Heart left ventricle (tissue), 16 donors: ENCODE data around the gene GBP4. TPM values are rescaled to one million over a fixed set of nuclear protein-coding genes. Genes with fewer than 3 reads are reported as not detected.

ENCODE experiments used
- ATAC-seq, 4 donors: fragments of 200-7000 bp; cut with Tn5 transposase; one replicate each; pipeline ENCODE4 v1.9.1; 2020 to 2022; ENCODE audit warnings: moderate library complexity in 4 of 4, mild to moderate bottlenecking in 3 of 4, moderate number of reproducible peaks in 1 of 4
- DNase-seq, 5 donors: peaks; one replicate each; pipeline ENCODE4 v3.0.0-alpha.2; 2020
- H3K27ac ChIP-seq, 12 donors: fragments of 200-600 bp; sonication (generic) in 4 of 12; one replicate each; pipeline versions ENCODE4 v1.5.0 to v1.8.0; 2016 to 2022; ENCODE audit warnings: mild to moderate bottlenecking in 2 of 12
- H3K27me3 ChIP-seq, 9 donors: fragments of 200-600 bp; sonication (generic) in 2 of 9; one replicate each; pipeline versions ENCODE4 v1.5.1 to v1.8.0; 2016 to 2022; ENCODE audit warnings: mild to moderate bottlenecking in 3 of 9
- H3K36me3 ChIP-seq, 9 donors: fragments of 200-600 bp; sonication (generic) in 2 of 9; one replicate each; pipeline versions ENCODE4 v1.5.0 to v1.8.0; 2018 to 2022; ENCODE audit warnings: mild to moderate bottlenecking in 2 of 9
- H3K4me1 ChIP-seq, 12 donors: fragments of 200-600 bp; sonication (generic) in 4 of 12; one replicate each; pipeline versions ENCODE4 v1.5.0 to v1.8.0; 2016 to 2022; ENCODE audit warnings: mild to moderate bottlenecking in 3 of 12
- H3K4me3 ChIP-seq, 12 donors: fragments of 200-600 bp; sonication (generic) in 4 of 12; one replicate each; pipeline versions ENCODE4 v1.5.0 to v1.8.0; 2017 to 2022; ENCODE audit warnings: mild to moderate bottlenecking in 9 of 12, moderate library complexity in 4 of 12
- H3K9me3 ChIP-seq, 12 donors: fragments of 200-600 bp; sonication (generic) in 4 of 12; one replicate each; pipeline versions ENCODE4 v1.5.0 to v1.8.0; 2016 to 2022; ENCODE audit warnings: mild to moderate bottlenecking in 1 of 12
- POLR2A ChIP-seq, 2 donors: fragments of 450-650 bp; IDR thresholded peaks; one replicate each; pipeline ENCODE4 v1.6.1; 2017; ENCODE audit warnings: antibody characterized with exemption in 2 of 2, mild to moderate bottlenecking in 2 of 2, moderate library complexity in 2 of 2
- WGBS, 4 donors: extraction: QIAGEN DNeasy Blood & Tissue Kit in 2 of 4; methylation state at CpG; one replicate each; pipeline versions ENCODE4 v1.1.5 to v1.1.7; 2013 to 2018; 5-methylcytosine and 5-hydroxymethylcytosine counted together
- intact Hi-C, 10 donors: fragments of 100-400 bp; cut with DNase I; formaldehyde crosslinking; loops; one replicate each; pipeline versions ENCODE4 v1.11.1 to v1.14.2; 2022
- polyA plus RNA-seq, 2 donors: library from polyadenylated mRNA; stranded (reverse); fragments of 200-250 nt; gene quantifications; one replicate each; pipeline ENCODE4 v1.2.3, GENCODE V29; 2013
- total RNA-seq, 9 donors: library from RNA; depleted of rRNA in 2 of 9; stranded (reverse); fragments of >200 nt in 2 of 9; fragmentation: NEBNext Ultra II Directional in 3 of 9; extraction: Animal tissue kit (Norgen Biotek cat#: 25700) in 3 of 9; gene quantifications; one replicate each; pipeline versions ENCODE4 v1.1.0 to v1.2.4, GENCODE V29; 2016 to 2023
- TF ChIP-seq, protein P1 (sequence below), 12 donors: fragments of 200-600 bp; sonication (generic) in 4 of 12; IDR thresholded peaks; one replicate each; pipeline versions ENCODE4 v1.5.0 to v1.8.0; 2018 to 2022; ENCODE audit warnings: antibody characterized with exemption in 12 of 12, mild to moderate bottlenecking in 5 of 12
- donor health status: ischemic (EF 13 %, LVEDD 7.1; RV severe dilation, severe dysfunction).
- donor health status: healthy with polysubstance abuse.
- donor health status: DM: no; HTN: yes; CAD: no.
- donor health status: DM: no; HTN: no; CAD: no.
- donor health status: ischemic (EF 25% LVEDD 6.9; RV normal size, moderate dysfunction).
- donor health status: ischemic (EF 25% LVEDD 5.7; RV mildly dilated, moderate dysfunction).
- donor health status: healthy.
- donor health status: DM: yes; HTN: yes; CAD: no.
- donor health status: ischemic (EF 35%, LVEDD 5.7; RV mildly dilated, moderate dysfunction).
- donor health status: nonischemic (EF 11% LVEDD 7.7; RV severe dilation, severe dysfunction).
- donor health status: DM: yes; HTN: yes; CAD: no.
- donor health status: PGD.
- donor health status: ischemic (EF 29% LVEDD 5.4; RV normal size, mild dysfunction).
- donor health status: nonischemic (EF 23%, LVEDD 6.1; RV moderate dilation, normal function).

Gene GBP4
- total and polyA plus RNA-seq, 11 donors = 4.3 to 46.4 (median 10.4) TPM

DNA sequence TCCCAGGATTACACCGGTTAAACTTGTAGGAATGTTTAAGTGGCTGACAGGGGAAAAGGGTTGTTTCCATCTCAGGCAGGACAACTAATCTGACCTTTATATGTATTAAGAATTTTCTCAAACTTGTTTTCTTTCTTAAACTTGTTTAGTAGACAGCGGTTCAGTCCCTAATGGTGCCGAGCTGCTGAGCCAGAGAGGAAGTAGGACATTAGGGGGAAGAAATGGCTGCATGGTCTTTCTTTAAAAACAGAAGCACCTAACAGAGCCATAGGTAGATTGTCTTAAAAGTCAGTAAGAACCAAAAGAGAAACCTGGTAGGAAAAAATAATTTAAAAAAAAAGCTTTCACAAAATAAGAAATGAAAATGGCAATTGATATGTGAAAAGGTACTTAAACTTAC, 3.3 kb downstream of the GBP4 start:
- H3K4me3 ChIP-seq = peak overlapping the region in 8 of 12 donors; percentile 3 to 76 (median 68)
- TF ChIP-seq POLR2A (IDR thresholded peaks at IDR 0.05) = no peak
- TF ChIP-seq, protein P1, sequence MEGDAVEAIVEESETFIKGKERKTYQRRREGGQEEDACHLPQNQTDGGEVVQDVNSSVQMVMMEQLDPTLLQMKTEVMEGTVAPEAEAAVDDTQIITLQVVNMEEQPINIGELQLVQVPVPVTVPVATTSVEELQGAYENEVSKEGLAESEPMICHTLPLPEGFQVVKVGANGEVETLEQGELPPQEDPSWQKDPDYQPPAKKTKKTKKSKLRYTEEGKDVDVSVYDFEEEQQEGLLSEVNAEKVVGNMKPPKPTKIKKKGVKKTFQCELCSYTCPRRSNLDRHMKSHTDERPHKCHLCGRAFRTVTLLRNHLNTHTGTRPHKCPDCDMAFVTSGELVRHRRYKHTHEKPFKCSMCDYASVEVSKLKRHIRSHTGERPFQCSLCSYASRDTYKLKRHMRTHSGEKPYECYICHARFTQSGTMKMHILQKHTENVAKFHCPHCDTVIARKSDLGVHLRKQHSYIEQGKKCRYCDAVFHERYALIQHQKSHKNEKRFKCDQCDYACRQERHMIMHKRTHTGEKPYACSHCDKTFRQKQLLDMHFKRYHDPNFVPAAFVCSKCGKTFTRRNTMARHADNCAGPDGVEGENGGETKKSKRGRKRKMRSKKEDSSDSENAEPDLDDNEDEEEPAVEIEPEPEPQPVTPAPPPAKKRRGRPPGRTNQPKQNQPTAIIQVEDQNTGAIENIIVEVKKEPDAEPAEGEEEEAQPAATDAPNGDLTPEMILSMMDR (IDR thresholded peaks at IDR 0.05) = no peak

DNA sequence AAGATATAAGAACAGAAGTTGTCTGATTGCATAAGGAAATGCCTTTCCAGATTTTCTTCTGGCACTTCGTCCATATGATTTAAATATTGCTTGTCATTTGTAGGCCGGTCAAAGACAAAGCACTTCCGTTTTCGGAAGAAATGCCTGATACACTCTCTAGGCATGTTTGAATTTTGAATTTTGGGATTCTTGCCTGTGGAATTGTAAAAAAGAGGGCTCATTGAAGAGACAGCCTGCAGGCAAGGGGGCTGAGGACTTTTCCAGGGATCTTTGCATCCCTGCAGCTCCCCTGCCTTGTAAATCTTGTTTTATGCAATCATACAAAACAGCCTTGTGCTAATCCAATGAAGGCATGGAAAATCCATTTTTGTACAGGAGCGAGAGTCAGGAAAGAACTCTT, 7.4 kb downstream of the GBP4 start:
- Histone ChIP-seq H3K36me3 (peaks cover 0 to 96% (median 82%) of the 10 kb centered on the region in 9 donors), H3K4me3 (no peak overlapping the region), H3K27me3 (no peaks in the 10 kb centered on the region), H3K27ac (no peak overlapping the region), H3K9me3 (no peaks in the 10 kb centered on the region), H3K4me1 (peaks cover 0 to 59% (median 9%) of the 10 kb centered on the region in 12 donors)
- ATAC-seq = no peak
- WGBS, 4 donors = 69 to 80% (median 74%) methylated on average over 5 of the region's 5 CpGs
- no peak for DNase-seq
- TF ChIP-seq POLR2A (IDR thresholded peaks at IDR 0.05) = no peak
- TF ChIP-seq, protein P1 (IDR thresholded peaks at IDR 0.05) = no peak
- intact Hi-C loops = loop anchor here in 4 of 10 donors (10.0 kb wide), 2 partner anchors 107 to 163 kb away; no protein-coding TSS in a partner anchor

More for the DNA sequence above, 3.3 kb downstream of the GBP4 start:
- Histone ChIP-seq H3K27ac (peak overlapping the region in 1 of 12 donors; percentile 27), H3K4me1 (peaks cover 0 to 75% (median 25%) of the 10 kb centered on the region in 12 donors), H3K27me3 (no peaks in the 10 kb centered on the region), H3K36me3 (peaks cover 0 to 64% (median 42%) of the 10 kb centered on the region in 9 donors), H3K9me3 (no peaks in the 10 kb centered on the region)
- intact Hi-C loops = loop anchor here in 9 of 10 donors (5.0 to 10.0 kb wide), 7 partner anchors 63 to 162 kb away; partner anchors contain the start of gene GBP1 (in 1 of the 9)
- WGBS, 4 donors = 53 to 67% (median 54%) methylated on average over 3 of the region's 3 CpGs
- DNase-seq = no peak
- ATAC-seq = no peak

DNA sequence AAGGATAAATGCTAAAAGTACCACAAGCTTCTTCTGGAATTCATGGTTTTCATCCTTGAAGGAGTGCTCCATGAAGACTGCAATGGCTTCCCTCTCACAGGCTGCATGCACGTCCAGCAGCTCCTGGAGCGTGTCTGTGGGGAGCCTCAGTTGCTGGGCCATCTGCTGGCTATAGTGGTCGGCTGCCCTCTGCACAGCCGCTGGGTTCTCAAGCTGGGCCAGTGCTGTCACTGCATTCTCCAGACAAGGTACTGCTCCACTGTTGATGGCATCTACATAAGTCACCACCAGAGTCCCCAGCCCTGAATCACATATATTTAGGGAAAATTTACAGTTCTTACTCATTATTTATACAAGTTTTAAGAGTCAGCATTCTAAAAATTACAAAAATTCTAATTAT, 8.7 kb downstream of the GBP4 start:
- 89 to 98% (median 93%) methylated on average over 4 of the region's 4 CpGs for WGBS, 4 donors
- ATAC-seq = no peak
- peaks cover 0 to 100% (median 91%) of the 10 kb centered on the region in 9 donors for H3K36me3 ChIP-seq
- peaks cover 0 to 46% (median 4%) of the 10 kb centered on the region in 12 donors for H3K4me1 ChIP-seq
- H3K4me3 ChIP-seq = no peak overlapping the region
- no peak for TF ChIP-seq POLR2A (IDR thresholded peaks at IDR 0.05)
- TF ChIP-seq, protein P1 (IDR thresholded peaks at IDR 0.05) = no peak
- no peaks in the 10 kb centered on the region for H3K9me3 ChIP-seq
- H3K27me3 ChIP-seq = no peaks in the 10 kb centered on the region
- no peak for DNase-seq
- H3K27ac ChIP-seq = no peak overlapping the region
- intact Hi-C loops = loop anchor here in 4 of 10 donors (10.0 kb wide), 2 partner anchors 105 to 165 kb away; no protein-coding TSS in a partner anchor

DNA sequence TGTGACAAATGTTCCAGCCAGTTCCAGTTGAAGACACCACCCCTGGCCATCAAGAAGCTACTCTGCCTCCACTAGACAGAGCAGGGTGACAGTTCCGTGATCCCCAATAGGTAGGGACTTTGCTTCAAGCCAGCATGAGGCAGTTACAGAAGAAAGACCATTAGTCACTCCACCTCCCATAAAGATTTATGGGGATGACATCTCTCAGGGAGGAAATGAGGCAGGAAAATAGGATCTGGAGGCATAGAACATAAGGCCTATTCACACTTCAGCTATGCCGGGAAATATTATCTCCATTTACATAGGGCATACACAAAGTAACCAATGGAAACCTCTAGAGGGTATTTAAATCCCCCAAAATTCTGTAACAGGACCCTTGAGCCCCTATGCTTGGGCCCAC, 19.4 kb downstream of the GBP4 start:
- Histone ChIP-seq H3K9me3 (peaks cover 0 to 16% (median 5%) of the 10 kb centered on the region in 12 donors), H3K36me3 (peaks cover 0 to 32% (median 25%) of the 10 kb centered on the region in 9 donors), H3K4me1 (no peaks in the 10 kb centered on the region), H3K27ac (no peak overlapping the region), H3K27me3 (no peaks in the 10 kb centered on the region), H3K4me3 (no peak overlapping the region)
- ATAC-seq = no peak
- no peak for DNase-seq
- TF ChIP-seq POLR2A (IDR thresholded peaks at IDR 0.05) = no peak
- TF ChIP-seq, protein P1 (IDR thresholded peaks at IDR 0.05) = no peak
- 86 to 89% (median 86%) methylated on average over 2 of the region's 2 CpGs for WGBS, 4 donors
- intact Hi-C loops = no loop called here
